Measurements from ENCODE around the gene CUL4A.
A peak's percentile ranks its signal among the peaks of the same experiment; 100 is the strongest.

The CUL4A gene

DNA sequence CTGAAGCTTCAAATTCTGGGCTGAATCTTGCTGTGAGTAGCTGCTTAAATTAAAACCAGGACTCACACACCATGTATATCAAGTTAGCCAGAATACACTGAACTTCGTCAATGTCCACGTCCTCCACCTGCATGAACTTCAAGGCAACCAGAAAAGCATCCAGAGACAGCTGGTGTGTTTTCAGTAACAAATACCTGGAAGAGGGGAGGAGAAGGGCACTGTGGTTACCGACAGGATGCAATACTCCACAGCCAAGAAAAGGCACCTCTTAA is 30.6 kb upstream of the CUL4A start:
- Histone ChIP-seq H3K4me3 (ENCODE audit: insufficient read depth, low read depth, low read length, poor library complexity, severe bottlenecking) (no peak overlapping the region), H3K36me3 (ENCODE audit: control insufficient read depth, insufficient read depth, low read length) (peaks cover 34% of the 10 kb centered on the region), H3K4me1 (ENCODE audit: control insufficient read depth, insufficient read depth, low read length, poor library complexity, severe bottlenecking) (peaks cover 12% of the 10 kb centered on the region), H3K27me3 (replicated peaks; ENCODE audit: control insufficient read depth, insufficient read depth, low read length, poor library complexity, severe bottlenecking) (no peaks in the 10 kb centered on the region), H3K9me3 (ENCODE audit: control insufficient read depth, low read length) (no peaks in the 10 kb centered on the region), H3K27ac (ENCODE audit: insufficient read depth, low read length, poor library complexity, severe bottlenecking) (no peak overlapping the region)
- no peak for DNase-seq

DNA sequence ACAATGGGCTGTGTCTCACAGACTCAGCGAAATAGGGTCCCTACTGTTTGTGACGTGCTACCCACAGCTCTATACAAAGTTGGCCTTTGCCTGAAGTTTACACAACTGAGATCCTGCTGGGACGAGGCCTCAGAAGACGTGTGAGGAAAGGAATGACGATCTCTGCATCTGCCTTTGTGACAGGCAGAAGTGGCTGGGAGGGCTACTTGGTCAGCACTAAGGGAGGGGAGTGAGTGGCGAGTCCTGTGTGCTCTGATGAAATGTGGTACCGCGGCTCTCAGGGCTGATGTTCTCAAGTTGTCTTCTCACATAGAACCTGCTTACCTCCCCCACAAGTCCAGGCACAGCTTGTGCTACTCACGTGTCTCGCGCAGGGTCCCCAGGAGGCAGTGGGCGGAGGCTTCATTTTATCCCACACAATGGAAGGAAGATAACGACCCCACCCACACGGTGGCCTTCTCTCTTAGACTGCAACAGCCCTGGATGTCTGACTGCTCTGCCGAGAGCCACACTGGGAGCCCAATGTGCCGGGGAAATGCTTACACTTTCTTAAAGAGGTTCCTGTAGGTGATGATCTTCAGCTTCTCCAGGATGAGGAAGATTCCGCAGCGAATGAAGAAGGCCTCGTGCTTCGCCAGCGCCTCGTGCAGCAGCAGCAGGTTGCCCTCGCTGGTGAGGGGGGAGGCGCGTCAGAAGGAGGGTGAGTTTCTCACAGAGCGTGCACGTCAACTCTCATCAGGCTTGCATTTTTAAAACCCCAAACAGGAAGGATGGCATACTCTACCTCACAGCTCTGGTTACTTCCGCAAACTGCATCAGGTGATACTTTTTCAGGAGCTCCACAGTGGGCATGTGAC is 29.8 kb upstream of the CUL4A start:
- H3K4me1 ChIP-seq (ENCODE audit: control insufficient read depth, insufficient read depth, low read length, poor library complexity, severe bottlenecking) = peaks cover 15% of the 10 kb centered on the region
- H3K27ac ChIP-seq (ENCODE audit: insufficient read depth, low read length, poor library complexity, severe bottlenecking) = no peak overlapping the region
- H3K9me3 ChIP-seq (ENCODE audit: control insufficient read depth, low read length) = no peaks in the 10 kb centered on the region
- no peaks in the 10 kb centered on the region for H3K27me3 ChIP-seq (replicated peaks; ENCODE audit: control insufficient read depth, insufficient read depth, low read length, poor library complexity, severe bottlenecking)
- H3K4me3 ChIP-seq (ENCODE audit: insufficient read depth, low read depth, low read length, poor library complexity, severe bottlenecking) = no peak overlapping the region
- peaks cover 35% of the 10 kb centered on the region for H3K36me3 ChIP-seq (ENCODE audit: control insufficient read depth, insufficient read depth, low read length)
- no peak for DNase-seq

DNA sequence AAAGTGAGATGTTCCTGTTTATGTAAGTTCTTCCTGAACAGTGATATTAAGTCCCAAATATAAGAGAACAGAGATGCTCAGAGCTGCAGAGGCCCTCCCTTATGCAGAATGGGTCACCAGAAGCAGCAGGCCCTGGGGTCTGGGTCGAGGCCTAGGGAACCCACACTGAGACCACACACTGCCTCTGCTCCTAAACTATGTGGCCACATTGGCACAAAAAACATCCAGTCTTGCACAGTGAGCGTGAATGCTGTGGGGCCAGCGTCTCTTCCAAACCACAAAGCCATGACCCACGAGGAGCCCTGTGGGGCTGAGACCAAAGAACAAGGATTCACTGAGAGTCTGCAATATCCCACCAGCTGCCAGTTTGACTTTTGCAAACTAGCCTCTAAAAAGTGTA is 27.4 kb upstream of the CUL4A start:
- no peak for DNase-seq
- Histone ChIP-seq H3K4me1 (ENCODE audit: control insufficient read depth, insufficient read depth, low read length, poor library complexity, severe bottlenecking) (peaks cover 25% of the 10 kb centered on the region), H3K27me3 (replicated peaks; ENCODE audit: control insufficient read depth, insufficient read depth, low read length, poor library complexity, severe bottlenecking) (no peaks in the 10 kb centered on the region), H3K4me3 (ENCODE audit: insufficient read depth, low read depth, low read length, poor library complexity, severe bottlenecking) (no peak overlapping the region), H3K36me3 (ENCODE audit: control insufficient read depth, insufficient read depth, low read length) (peaks cover 35% of the 10 kb centered on the region), H3K9me3 (ENCODE audit: control insufficient read depth, low read length) (no peaks in the 10 kb centered on the region), H3K27ac (ENCODE audit: insufficient read depth, low read length, poor library complexity, severe bottlenecking) (peak overlapping the region; percentile 33)

DNA sequence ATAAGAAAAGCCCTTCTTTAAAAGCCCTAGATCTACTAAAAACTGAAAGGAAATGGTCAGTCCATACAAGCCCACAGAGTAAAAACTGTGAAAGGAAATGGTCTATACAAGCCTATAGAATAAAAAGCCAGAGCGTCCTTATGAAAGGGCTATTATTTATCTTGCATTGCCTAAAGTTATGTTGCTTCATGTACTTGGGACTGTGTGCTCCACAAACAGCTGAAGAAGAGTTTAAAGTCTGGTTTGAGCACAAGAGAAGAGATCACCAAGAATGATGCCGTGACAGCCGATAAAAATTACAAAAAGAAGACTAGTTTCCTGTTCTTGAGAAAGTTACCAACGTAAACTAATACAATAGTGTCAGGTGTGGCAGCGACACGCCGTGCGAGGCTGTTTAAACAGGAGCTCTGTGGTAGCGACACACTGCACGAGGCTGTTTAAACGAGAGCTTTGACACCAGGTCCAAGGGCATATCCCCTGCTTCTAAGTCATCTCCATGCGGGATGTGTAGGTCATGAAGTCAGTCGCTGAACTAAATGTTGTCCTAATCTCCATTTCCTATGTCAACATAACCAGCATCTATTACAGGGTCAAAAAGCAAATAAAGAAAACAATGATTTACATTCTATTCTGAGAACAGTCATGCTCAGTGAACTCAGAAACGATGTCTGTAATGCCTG is 25.8 kb upstream of the CUL4A start:
- no peaks in the 10 kb centered on the region for H3K9me3 ChIP-seq (ENCODE audit: control insufficient read depth, low read length)
- peaks cover 29% of the 10 kb centered on the region for H3K36me3 ChIP-seq (ENCODE audit: control insufficient read depth, insufficient read depth, low read length)
- no peaks in the 10 kb centered on the region for H3K27me3 ChIP-seq (replicated peaks; ENCODE audit: control insufficient read depth, insufficient read depth, low read length, poor library complexity, severe bottlenecking)
- peaks cover 25% of the 10 kb centered on the region for H3K4me1 ChIP-seq (ENCODE audit: control insufficient read depth, insufficient read depth, low read length, poor library complexity, severe bottlenecking)
- H3K27ac ChIP-seq (ENCODE audit: insufficient read depth, low read length, poor library complexity, severe bottlenecking) = no peak overlapping the region
- no peak overlapping the region for H3K4me3 ChIP-seq (ENCODE audit: insufficient read depth, low read depth, low read length, poor library complexity, severe bottlenecking)
- no peak for DNase-seq

DNA sequence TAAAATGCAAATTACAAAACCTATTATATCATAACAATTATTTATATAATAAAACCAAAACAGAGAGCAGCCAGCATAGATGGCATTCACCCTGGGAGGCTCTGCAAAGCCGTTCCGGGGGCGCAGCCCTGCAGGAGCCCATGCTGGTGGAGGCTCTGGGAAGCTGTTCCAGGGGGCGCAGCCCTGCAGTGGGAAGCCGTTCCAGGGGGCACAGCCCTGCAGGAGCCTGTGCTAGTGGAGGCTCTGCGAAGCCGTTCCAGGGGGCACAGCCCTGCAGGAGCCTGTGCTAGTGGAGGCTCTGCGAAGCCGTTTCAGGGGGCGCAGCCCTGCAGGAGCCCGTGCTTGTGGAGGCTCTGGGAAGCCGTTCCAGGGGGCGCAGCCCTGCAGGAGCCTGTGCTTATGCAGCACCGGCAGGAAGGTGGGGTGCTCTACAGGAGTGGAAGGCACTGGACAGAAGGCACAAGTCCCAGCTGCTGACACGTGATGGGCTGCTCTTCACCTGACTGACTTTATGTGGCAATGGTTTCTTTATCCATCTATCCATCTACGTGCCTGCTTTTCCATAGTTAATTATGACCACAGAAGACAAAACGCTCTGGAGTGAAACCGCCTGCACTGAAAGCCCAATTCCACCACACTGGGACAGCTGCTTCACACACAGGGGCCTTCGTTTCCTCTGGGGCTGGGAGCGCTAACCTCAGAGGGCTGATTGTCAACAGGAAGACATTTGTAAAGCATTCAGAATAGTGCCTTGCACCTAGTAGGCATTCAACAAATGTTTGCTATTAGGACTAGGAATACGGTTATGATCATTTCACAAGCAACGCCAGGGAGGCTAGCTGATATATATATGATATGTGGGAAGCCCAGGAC is 24.6 kb upstream of the CUL4A start:
- Histone ChIP-seq H3K4me1 (ENCODE audit: control insufficient read depth, insufficient read depth, low read length, poor library complexity, severe bottlenecking) (peaks cover 19% of the 10 kb centered on the region), H3K27ac (ENCODE audit: insufficient read depth, low read length, poor library complexity, severe bottlenecking) (peak overlapping the region; percentile 47), H3K4me3 (ENCODE audit: insufficient read depth, low read depth, low read length, poor library complexity, severe bottlenecking) (peak overlapping the region; percentile 34), H3K9me3 (ENCODE audit: control insufficient read depth, low read length) (no peaks in the 10 kb centered on the region), H3K27me3 (replicated peaks; ENCODE audit: control insufficient read depth, insufficient read depth, low read length, poor library complexity, severe bottlenecking) (no peaks in the 10 kb centered on the region), H3K36me3 (ENCODE audit: control insufficient read depth, insufficient read depth, low read length) (peaks cover 24% of the 10 kb centered on the region)
- no peak for DNase-seq

DNA sequence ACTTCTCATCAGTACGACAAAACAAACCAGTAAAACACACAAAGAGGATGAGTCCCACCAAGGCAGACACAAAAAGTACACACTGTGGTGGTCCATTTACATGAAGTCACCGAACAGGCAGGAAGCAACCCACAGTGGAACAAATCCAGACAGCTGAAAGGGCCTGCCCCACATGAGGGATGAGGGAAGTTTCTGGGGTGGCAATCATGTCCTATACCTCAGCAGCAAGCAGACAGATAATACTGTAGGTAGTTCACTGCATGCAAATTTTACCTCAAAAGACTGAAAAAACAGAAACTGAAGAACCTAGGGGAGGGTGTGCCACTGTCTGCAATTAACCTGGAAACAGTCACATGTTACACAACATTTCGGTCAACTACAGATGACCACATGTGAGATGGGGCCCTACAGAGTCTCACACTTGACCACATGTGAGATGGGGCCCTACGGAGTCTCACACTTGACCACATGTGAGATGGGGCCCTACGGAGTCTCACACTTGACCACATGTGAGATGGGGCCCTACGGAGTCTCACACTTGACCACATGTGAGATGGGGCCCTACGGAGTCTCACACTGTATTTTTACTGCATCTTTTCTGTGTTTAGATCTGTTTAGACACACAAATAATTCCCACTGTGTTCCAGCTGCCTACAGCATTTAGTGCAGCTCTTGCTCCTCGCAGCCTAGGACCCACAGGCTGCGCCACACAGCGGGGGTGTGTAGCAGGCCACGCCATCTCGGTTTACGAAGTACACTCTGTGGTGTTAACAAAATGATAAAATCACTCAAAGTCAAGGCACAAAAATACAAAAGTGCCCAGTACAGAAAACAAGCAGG is 23.1 kb upstream of the CUL4A start:
- H3K4me3 ChIP-seq (ENCODE audit: insufficient read depth, low read depth, low read length, poor library complexity, severe bottlenecking) = peak overlapping the region; percentile 11
- H3K36me3 ChIP-seq (ENCODE audit: control insufficient read depth, insufficient read depth, low read length) = peaks cover 18% of the 10 kb centered on the region
- H3K27me3 ChIP-seq (replicated peaks; ENCODE audit: control insufficient read depth, insufficient read depth, low read length, poor library complexity, severe bottlenecking) = no peaks in the 10 kb centered on the region
- H3K27ac ChIP-seq (ENCODE audit: insufficient read depth, low read length, poor library complexity, severe bottlenecking) = peak overlapping the region; percentile 43
- peaks cover 19% of the 10 kb centered on the region for H3K4me1 ChIP-seq (ENCODE audit: control insufficient read depth, insufficient read depth, low read length, poor library complexity, severe bottlenecking)
- DNase-seq = no peak
- H3K9me3 ChIP-seq (ENCODE audit: control insufficient read depth, low read length) = no peaks in the 10 kb centered on the region

DNA sequence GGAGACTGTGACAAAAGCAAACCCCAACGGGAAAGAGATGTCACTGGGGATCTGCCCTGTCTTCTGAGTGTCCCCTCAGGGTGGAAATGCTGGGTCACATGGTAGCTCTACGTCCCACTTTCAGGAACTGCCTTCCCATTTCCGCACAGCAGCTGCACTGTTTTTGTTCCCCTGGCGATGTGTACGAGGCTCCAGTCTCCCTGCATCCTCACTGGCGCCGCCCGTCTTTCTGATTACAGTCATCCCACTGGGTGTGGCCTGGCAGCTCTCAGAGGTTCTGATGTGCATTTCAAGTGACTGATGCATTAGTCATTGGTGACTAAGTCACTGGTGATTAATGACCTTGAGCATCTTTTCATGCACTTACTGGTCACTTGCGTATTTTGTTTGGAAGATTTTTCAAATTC is 22.1 kb upstream of the CUL4A start:
- no peak overlapping the region for H3K4me3 ChIP-seq (ENCODE audit: insufficient read depth, low read depth, low read length, poor library complexity, severe bottlenecking)
- H3K4me1 ChIP-seq (ENCODE audit: control insufficient read depth, insufficient read depth, low read length, poor library complexity, severe bottlenecking) = peaks cover 19% of the 10 kb centered on the region
- peaks cover 15% of the 10 kb centered on the region for H3K36me3 ChIP-seq (ENCODE audit: control insufficient read depth, insufficient read depth, low read length)
- peak in 1 of 3 donors; percentile 24 for DNase-seq
- no peaks in the 10 kb centered on the region for H3K27me3 ChIP-seq (replicated peaks; ENCODE audit: control insufficient read depth, insufficient read depth, low read length, poor library complexity, severe bottlenecking)
- peak overlapping the region; percentile 43 for H3K27ac ChIP-seq (ENCODE audit: insufficient read depth, low read length, poor library complexity, severe bottlenecking)
- H3K9me3 ChIP-seq (ENCODE audit: control insufficient read depth, low read length) = no peaks in the 10 kb centered on the region

DNA sequence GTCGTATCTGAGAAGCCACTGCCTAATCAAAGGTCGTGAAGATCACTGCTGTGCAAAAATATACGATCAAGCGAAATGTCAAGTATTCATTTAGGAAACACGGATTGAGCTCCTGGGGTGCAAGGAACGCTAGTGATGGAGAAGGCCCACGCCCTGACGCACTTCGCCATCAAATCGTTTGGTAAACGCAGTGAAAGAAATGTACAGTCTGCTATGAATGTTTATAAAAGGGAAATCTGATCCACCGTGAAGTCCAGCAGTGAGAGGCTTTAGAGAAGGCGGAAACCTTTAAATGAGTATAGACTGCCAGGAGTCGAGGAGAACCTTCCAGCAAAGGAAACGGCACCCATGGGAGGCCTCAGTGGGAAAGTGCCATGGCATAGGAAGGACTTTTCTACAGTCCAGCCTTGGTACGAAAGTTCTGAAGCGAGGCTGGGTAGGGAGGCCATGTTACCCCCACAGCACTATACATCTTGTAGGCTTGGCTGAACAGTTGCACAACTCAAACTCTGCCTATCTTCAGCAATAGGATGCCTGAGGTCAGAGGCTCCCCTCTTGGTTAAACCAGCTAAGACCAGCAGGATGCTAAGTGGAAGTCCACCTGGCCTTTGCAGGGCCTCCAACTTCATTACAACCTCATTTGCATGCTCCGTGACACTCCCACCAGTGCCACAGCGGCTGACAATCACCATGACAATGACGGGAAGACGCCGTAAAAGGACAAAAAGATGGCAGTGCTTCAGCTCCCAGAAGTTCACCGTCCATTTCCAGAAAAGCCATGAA is 21.3 kb upstream of the CUL4A start:
- Histone ChIP-seq H3K9me3 (ENCODE audit: control insufficient read depth, low read length) (no peaks in the 10 kb centered on the region), H3K27me3 (replicated peaks; ENCODE audit: control insufficient read depth, insufficient read depth, low read length, poor library complexity, severe bottlenecking) (no peaks in the 10 kb centered on the region), H3K36me3 (ENCODE audit: control insufficient read depth, insufficient read depth, low read length) (peaks cover 22% of the 10 kb centered on the region), H3K27ac (ENCODE audit: insufficient read depth, low read length, poor library complexity, severe bottlenecking) (no peak overlapping the region), H3K4me3 (ENCODE audit: insufficient read depth, low read depth, low read length, poor library complexity, severe bottlenecking) (no peak overlapping the region), H3K4me1 (ENCODE audit: control insufficient read depth, insufficient read depth, low read length, poor library complexity, severe bottlenecking) (peaks cover 19% of the 10 kb centered on the region)
- no peak for DNase-seq

DNA sequence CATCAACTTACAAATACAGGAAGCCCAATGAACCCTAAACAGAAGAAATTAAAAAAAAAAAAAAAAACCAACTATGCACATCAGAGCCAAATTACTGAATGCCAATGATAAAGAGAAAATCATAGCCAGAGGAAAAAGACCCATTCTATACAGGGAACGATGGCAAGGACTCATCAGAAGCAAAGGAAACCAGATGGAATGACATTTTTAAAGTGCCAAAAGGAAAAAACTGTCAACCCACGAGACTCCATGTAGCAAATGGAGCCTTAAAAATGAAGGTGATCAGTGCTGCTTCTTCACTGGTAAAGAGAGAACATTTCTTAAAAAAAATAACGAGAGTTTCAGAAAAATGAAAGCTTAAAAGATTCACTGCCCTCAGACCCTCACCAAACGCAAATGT is 19.2 kb upstream of the CUL4A start:
- DNase-seq = no peak
- no peaks in the 10 kb centered on the region for H3K9me3 ChIP-seq (ENCODE audit: control insufficient read depth, low read length)
- peaks cover 31% of the 10 kb centered on the region for H3K36me3 ChIP-seq (ENCODE audit: control insufficient read depth, insufficient read depth, low read length)
- no peaks in the 10 kb centered on the region for H3K27me3 ChIP-seq (replicated peaks; ENCODE audit: control insufficient read depth, insufficient read depth, low read length, poor library complexity, severe bottlenecking)
- no peak overlapping the region for H3K4me3 ChIP-seq (ENCODE audit: insufficient read depth, low read depth, low read length, poor library complexity, severe bottlenecking)
- peaks cover 10% of the 10 kb centered on the region for H3K4me1 ChIP-seq (ENCODE audit: control insufficient read depth, insufficient read depth, low read length, poor library complexity, severe bottlenecking)
- H3K27ac ChIP-seq (ENCODE audit: insufficient read depth, low read length, poor library complexity, severe bottlenecking) = no peak overlapping the region

All from effector memory CD4-positive, alpha-beta T cell (primary cell).